RWPE1 (cell line): ENCODE results near the gene SBF1.

Experiments used
- CTCF ChIA-PET: fragments of 350-600 bp; sonication (Branson Sonifier 250); formaldehyde crosslinking; extraction: SDS; loops from one replicate; lab custom pipeline; 2021; lab: Yijun Ruan, JAX
- POLR2A ChIA-PET: fragments of 400-600 bp; formaldehyde crosslinking; extraction: SDS; loops from one replicate; lab custom pipeline; 2020; ENCODE audit warnings: antibody characterized with exemption; ENCODE audit not compliant: low non-redundant PET; lab: Yijun Ruan, JAX
- DNase-seq: peaks from one replicate; pipeline ENCODE4 v3.0.0; 2012; ENCODE audit warnings: low spot score
- H3K27ac ChIP-seq: fragments of 450-650 bp; 2 replicates; pipeline ENCODE4 v1.5.1; 2017
- CTCF ChIP-seq: fragments of 450-650 bp; conservative IDR thresholded peaks from 2 replicates; pipeline ENCODE4 v1.5.1; 2017; ENCODE audit warnings: low read depth, mild to moderate bottlenecking

The SBF1 gene

GRCh38 chr22:50467773-50468440 is 6.9 kb downstream of the SBF1 start:
- no peak for DNase-seq
- ChIA-PET CTCF (no interaction called here), POLR2A (no interaction called here)
- H3K27ac ChIP-seq = peak overlapping the region; percentile 87
- TF ChIP-seq CTCF = no peak

GRCh38 chr22:50467341-50467740 is 7.5 kb downstream of the SBF1 start:
- ChIA-PET POLR2A (no interaction called here), CTCF (no interaction called here)
- peak overlapping the region; percentile 87; the same call in 1 of the 2 replicates for H3K27ac ChIP-seq
- DNase-seq = no peak
- TF ChIP-seq CTCF = no peak

- no peak overlapping the region; the same call in 1 of the 2 replicates for H3K27ac ChIP-seq
- ChIA-PET CTCF (interaction anchor here (0.6 kb wide), 2 partner anchors 10 to 220 kb away, joined by 3 to 4 read pairs; no protein-coding TSS in a partner anchor), POLR2A (no interaction called here)
- no peak for DNase-seq
- no peak for TF ChIP-seq CTCF
Observed at GRCh38 chr22:50465066-50465930, 9.5 kb downstream of the SBF1 start.

GRCh38 chr22:50464451-50464850 is 10.4 kb downstream of the SBF1 start:
- POLR2A ChIA-PET = no interaction called here
- CTCF ChIA-PET = no interaction called here
- H3K27ac ChIP-seq = peak overlapping the region; percentile 5; the same call in 1 of the 2 replicates
- no peak for DNase-seq
- TF ChIP-seq CTCF = no peak

GRCh38 chr22:50463188-50463900 is 11.5 kb downstream of the SBF1 start:
- ChIA-PET CTCF (interaction anchor here (0.6 kb wide), 1 partner anchor 157 kb away, joined by 4 read pairs; no protein-coding TSS in a partner anchor), POLR2A (interaction anchor here (0.6 kb wide), 1 partner anchor 23 kb away, joined by 6 read pairs; no protein-coding TSS in a partner anchor)
- H3K27ac ChIP-seq = 0 out of 2 replicates have a peak overlapping the region, but pooled peaks have one; percentile 5
- DNase-seq = no peak
- TF ChIP-seq CTCF = no peak

- no peak for DNase-seq
- no peak overlapping the region for H3K27ac ChIP-seq
- POLR2A ChIA-PET = no interaction called here
- CTCF ChIA-PET = interaction anchor here (0.9 kb wide), 1 partner anchor 115 kb away, joined by 3 read pairs; no protein-coding TSS in a partner anchor
- no peak for TF ChIP-seq CTCF
Observed at GRCh38 chr22:50461979-50462540, 12.8 kb downstream of the SBF1 start.
